Gastroesophageal sphincter (tissue), 3 donors: ENCODE measurements around the gene BRI3BP.

ENCODE experiments used
- POLR2A ChIP-seq, 2 donors: fragments of 450-650 bp; IDR thresholded peaks; one replicate each; pipeline ENCODE4 v1.6.1; 2017; ENCODE audit warnings: antibody characterized with exemption in 2 of 2, mild to moderate bottlenecking in 2 of 2, moderate library complexity in 1 of 2
- TF ChIP-seq, protein P1 (sequence below), 4 experiments: fragments of 200-600 bp in 2 of 4; fragments of 450-650 bp in 2 of 4; sonication (generic) in 1 of 4; IDR thresholded peaks; one replicate each; pipeline ENCODE4 v1.5.1; 2017 to 2019; ENCODE audit warnings: antibody characterized with exemption in 4 of 4, mild to moderate bottlenecking in 2 of 4, moderate library complexity in 2 of 4

DNA sequence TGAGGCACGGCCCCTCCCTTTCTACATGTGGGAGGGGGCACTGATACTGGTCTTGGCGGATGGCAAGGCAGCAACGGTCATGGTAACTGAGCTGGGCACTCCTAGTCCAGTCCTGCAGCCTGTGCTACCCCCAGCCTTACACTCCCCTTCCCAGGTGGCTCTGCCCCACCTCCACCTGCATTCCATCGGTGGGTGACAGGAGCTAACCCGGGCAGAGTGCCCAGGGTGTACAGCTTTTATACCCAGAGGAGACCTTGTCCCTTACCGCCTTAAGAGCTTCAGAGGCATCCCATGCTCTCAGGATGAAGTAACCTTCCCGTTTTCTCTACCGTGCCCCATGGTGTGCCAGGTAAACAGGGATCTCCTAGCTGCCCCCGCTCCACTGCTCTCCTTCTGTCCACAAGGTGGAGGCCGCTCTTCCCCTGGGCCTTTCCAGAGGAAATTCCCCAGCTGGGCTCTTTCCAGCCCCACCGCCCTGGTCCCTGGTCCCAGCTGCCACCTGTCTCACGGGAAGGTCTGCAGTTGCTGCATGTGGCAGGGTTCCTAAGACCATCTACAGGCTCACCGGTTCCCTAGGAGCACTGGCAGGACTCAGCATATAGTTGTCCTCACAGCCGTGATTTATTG is 20.5 kb downstream of the BRI3BP start:
- TF ChIP-seq, protein P1, sequence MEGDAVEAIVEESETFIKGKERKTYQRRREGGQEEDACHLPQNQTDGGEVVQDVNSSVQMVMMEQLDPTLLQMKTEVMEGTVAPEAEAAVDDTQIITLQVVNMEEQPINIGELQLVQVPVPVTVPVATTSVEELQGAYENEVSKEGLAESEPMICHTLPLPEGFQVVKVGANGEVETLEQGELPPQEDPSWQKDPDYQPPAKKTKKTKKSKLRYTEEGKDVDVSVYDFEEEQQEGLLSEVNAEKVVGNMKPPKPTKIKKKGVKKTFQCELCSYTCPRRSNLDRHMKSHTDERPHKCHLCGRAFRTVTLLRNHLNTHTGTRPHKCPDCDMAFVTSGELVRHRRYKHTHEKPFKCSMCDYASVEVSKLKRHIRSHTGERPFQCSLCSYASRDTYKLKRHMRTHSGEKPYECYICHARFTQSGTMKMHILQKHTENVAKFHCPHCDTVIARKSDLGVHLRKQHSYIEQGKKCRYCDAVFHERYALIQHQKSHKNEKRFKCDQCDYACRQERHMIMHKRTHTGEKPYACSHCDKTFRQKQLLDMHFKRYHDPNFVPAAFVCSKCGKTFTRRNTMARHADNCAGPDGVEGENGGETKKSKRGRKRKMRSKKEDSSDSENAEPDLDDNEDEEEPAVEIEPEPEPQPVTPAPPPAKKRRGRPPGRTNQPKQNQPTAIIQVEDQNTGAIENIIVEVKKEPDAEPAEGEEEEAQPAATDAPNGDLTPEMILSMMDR (IDR thresholded peaks at IDR 0.05): no peak
- TF ChIP-seq POLR2A (IDR thresholded peaks at IDR 0.05): no peak
